ENCODE measurements around the gene PPP1R13L.
A peak's percentile ranks its signal among the peaks of the same experiment; 100 is the strongest.

PPP1R13L gene

DNA sequence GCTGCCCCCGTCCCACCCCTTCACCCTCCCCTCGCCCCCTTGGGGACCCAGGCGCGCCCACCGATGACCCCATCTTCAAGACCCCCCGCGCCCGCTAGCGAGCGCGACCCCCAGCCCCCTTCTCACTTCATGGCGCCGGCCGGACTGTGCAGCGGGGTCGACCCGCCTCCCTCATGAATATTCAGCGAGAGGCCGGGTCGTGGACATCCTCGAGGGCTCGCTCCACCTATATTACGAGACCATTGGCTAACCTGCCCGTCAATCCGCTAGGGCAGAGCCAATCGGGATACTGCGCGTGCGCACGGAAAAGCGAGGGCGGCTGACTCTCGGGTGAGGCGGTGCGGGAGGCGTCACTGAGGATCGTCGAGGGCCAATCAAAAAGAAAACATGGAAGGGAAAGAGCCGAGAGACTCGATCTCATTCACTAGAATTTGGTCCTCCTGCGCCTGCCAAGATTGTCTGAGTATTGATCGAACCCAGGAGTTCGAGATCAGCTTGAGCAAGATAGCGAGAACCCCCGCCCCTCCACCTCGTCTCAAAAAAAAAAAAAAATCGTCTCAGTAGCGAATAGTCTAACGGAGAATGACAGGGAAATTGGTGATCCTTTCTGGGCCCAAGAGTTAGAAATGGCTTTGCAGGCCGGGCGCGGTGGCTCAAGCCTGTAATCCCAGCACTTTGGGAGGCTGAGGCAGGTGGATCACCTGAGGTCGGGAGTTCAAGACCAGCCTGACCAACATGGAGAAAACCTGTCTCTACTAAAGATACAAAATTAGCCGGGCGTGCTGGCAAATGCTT, 34.3 kb downstream of the PPP1R13L start, which contains the start of gene ERCC2:
TSS of gene ERCC2 (minus strand) at position 164 of the 795 bp plus-strand sequence. CDS start at position 131, 33 bp downstream.
- TF ChIP-seq, protein P1, sequence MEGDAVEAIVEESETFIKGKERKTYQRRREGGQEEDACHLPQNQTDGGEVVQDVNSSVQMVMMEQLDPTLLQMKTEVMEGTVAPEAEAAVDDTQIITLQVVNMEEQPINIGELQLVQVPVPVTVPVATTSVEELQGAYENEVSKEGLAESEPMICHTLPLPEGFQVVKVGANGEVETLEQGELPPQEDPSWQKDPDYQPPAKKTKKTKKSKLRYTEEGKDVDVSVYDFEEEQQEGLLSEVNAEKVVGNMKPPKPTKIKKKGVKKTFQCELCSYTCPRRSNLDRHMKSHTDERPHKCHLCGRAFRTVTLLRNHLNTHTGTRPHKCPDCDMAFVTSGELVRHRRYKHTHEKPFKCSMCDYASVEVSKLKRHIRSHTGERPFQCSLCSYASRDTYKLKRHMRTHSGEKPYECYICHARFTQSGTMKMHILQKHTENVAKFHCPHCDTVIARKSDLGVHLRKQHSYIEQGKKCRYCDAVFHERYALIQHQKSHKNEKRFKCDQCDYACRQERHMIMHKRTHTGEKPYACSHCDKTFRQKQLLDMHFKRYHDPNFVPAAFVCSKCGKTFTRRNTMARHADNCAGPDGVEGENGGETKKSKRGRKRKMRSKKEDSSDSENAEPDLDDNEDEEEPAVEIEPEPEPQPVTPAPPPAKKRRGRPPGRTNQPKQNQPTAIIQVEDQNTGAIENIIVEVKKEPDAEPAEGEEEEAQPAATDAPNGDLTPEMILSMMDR (IDR thresholded peaks at IDR 0.05; ENCODE audit: low read depth, low read length) = no peak
- DNase-seq (ENCODE audit: extremely low read depth, low read depth) = peak; percentile 99

DNA sequence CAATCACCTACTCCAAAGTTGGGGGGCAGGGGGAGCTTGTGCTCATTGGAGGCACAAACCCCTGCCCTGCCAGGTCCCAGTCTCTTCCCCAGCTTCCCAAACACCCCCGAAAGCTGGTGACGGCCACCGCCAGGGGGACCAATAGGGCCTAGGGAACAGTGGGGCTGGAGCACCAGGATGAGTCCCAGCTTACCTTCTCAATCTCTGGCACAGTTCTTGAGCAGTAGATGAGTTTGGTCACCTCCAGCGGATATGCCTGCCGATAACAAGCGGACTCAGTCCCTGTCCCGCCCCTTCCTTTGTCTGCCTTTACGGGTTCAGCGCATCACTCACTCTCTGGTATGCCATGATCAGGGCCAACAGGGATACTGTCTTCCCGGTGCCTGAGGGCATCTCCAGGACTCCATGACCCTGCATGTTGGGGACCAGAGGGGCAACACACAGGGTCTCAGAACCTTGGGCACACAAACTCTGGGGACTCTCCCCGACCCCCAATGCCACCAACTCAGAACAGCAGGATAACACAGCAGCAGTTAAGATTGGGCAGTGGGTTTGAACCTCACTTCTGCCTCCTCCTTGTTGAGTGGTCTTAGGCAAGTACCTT, 36.0 kb downstream of the PPP1R13L start:
- TF ChIP-seq, protein P1 (IDR thresholded peaks at IDR 0.05; ENCODE audit: low read depth, low read length) = no peak
- no peak for DNase-seq (ENCODE audit: extremely low read depth, low read depth)

DNA sequence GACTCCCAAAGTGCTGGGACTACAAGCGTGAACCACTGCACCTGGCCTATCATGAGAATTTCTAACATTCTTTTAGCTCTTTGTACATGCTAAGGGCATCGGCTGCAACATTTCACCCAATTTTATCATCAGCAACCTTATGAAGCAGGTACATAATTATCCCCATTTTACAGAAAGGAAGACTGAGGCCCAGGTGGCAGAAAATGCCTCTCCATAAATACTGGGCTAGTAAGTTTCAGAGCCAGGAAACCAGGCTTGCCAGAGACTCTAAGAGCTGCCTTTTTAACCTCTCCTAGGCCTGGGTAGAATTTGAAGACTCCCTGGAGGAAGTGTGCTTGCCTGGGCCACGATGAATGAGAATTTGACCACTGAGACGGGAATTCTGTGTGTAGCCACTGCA, 36.7 kb downstream of the PPP1R13L start:
- no peak for DNase-seq (ENCODE audit: extremely low read depth, low read depth)
- TF ChIP-seq, protein P1 (IDR thresholded peaks at IDR 0.05; ENCODE audit: low read depth, low read length) = no peak

DNA sequence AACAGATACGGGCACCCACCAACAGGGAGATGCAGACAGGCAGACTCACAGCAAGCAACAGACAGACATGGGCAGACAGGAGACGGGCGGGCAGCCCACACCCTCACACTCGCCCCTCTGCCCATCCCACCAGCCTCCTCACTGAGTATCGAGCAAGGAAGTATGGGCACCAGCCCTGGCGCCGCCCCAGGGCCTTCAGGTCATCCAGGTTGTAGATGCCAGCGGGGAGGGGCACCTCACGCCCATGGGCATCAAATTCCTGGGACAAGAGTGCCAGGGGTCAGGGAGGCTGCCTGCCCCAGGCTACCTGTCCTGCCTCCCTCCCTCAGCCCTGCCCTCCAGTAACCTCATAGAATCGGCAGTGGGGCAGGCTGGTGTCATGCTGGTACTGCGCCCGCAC, 40.2 kb downstream of the PPP1R13L start:
- DNase-seq (ENCODE audit: extremely low read depth, low read depth) = no peak
- TF ChIP-seq, protein P1 (IDR thresholded peaks at IDR 0.05; ENCODE audit: low read depth, low read length) = no peak

DNA sequence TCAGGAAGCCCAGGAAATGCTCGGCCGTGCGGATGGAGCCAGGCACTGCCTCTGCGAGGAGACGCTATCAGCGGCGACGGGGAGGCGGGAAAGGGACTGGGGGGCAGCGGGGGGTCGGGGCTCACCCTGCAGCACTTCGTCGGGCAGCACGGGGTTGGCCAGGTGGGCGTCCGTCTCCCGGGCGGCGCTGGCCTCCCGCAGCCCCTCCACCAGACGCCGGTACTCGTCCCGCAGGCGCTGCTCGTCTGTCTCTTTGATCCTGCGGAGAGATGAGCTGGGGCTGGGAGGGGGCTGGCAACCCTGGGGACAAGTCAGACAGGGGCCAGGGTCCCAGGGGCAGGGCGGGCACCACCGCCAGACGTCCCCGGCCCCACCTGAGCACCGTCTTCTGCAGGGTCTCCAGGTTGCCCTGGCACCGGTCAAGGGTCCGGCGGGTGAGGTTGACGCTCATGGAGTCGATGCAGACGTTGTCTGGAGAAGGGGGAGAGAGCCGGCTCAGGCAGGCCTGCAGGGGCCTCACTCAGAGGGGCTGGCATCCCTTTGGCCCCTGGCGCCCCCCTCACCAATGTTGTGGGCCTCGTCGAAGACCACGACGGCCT, 40.9 kb downstream of the PPP1R13L start:
- DNase-seq (ENCODE audit: extremely low read depth, low read depth) = no peak
- TF ChIP-seq, protein P1 (IDR thresholded peaks at IDR 0.05; ENCODE audit: low read depth, low read length) = no peak

DNA sequence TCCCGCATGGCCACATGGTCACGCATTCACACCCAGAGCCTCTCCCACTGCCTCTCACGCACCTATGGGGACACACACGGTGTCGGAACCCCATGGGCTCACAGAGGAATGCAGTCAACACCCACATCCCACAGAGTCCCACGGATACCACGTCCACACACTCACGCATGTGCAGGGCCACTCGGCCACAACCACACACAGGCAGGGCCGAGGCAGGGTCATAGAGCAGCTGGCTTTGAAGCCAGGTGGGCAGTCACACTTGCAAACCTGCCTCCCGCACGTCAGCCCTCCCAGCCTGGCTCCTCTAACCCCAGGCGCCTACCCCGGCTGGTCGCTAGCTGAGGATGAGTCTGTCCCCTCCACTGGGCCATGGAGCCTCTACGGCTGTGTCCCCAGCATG, 42.6 kb downstream of the PPP1R13L start:
- no peak for DNase-seq (ENCODE audit: extremely low read depth, low read depth)
- TF ChIP-seq, protein P1 (IDR thresholded peaks at IDR 0.05; ENCODE audit: low read depth, low read length) = no peak

DNA sequence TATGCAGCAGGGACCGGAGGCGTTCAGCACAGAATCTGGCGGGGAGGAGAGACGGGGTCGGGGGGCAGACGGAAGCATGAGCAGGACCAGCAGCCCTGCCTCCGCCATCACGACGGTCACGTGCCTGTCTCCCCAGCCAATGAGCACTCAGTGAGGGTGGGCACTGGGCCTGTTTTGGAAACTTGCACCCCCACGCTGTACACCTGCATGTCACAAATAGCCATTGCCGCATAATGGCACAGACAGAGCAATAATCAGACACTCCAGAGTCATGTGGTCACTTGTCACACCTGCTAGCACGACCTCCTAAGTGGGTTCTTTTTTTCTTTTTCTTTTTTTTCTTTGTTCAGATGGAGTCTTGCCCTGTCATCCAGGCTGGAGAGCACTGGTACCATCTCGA, 43.3 kb downstream of the PPP1R13L start:
- DNase-seq (ENCODE audit: extremely low read depth, low read depth) = no peak
- TF ChIP-seq, protein P1 (IDR thresholded peaks at IDR 0.05; ENCODE audit: low read depth, low read length) = no peak

Data from AG09319 (cell line).